K562 (cell line): ENCODE measurements around the gene CARM1. TPM values are rescaled to one million over a fixed set of nuclear protein-coding genes. Genes with fewer than 3 reads are reported as not detected.

Source experiments
- ATF2 ChIP-seq: sonication (generic); formaldehyde crosslinking; IDR thresholded peaks from 2 replicates; pipeline ENCODE4 v1.8.1; 2022; ENCODE audit warnings: missing genetic modification reagents
- CBX5 ChIP-seq: IDR thresholded peaks from 2 replicates; pipeline ENCODE4 v1.6.1; 2014; ENCODE audit warnings: low read depth, borderline replicate concordance
- HEY1 ChIP-seq: fragments of 250-450 bp; sonication (Bioruptor Pico); IDR thresholded peaks from 2 replicates; pipeline ENCODE4 v1.5.0; 2020; ENCODE audit warnings: mild to moderate bottlenecking, moderate library complexity, borderline replicate concordance
- NR3C1 ChIP-seq: sonication (generic); formaldehyde crosslinking; IDR thresholded peaks from 2 replicates; pipeline ENCODE4 v1.8.1; 2022; ENCODE audit warnings: missing genetic modification reagents
- PML ChIP-seq: IDR thresholded peaks from 2 replicates; pipeline ENCODE4 v1.6.1; 2012; ENCODE audit warnings: low read length, inconsistent platforms
- RBBP5 ChIP-seq: fragments of 200-600 bp; sonication (generic); IDR thresholded peaks from 2 replicates; pipeline ENCODE4 v1.6.1; 2012; ENCODE audit warnings: borderline replicate concordance, mild to moderate bottlenecking, low read length, control low read depth, inconsistent platforms; ENCODE audit not compliant: insufficient read depth, poor library complexity, severe bottlenecking
- RFX1 ChIP-seq: fragments of 450-650 bp; IDR thresholded peaks from 2 replicates; pipeline ENCODE4 v1.6.1; 2016; ENCODE audit warnings: mild to moderate bottlenecking, moderate library complexity
- STAT5A ChIP-seq: IDR thresholded peaks from 2 replicates; pipeline ENCODE4 v1.6.1; 2012; ENCODE audit warnings: low read length, inconsistent platforms, borderline replicate concordance
- ZBTB49 ChIP-seq: sonication (generic); formaldehyde crosslinking; IDR thresholded peaks from 2 replicates; pipeline ENCODE4 v1.8.0; 2022; ENCODE audit warnings: missing genetic modification reagents, mild to moderate bottlenecking, borderline replicate concordance
- ZNF175 ChIP-seq: fragments of 200-800 bp; sonication (Bioruptor generic); IDR thresholded peaks from 2 replicates; pipeline ENCODE4 v1.6.1; 2016; ENCODE audit warnings: low read depth, mild to moderate bottlenecking, missing genetic modification characterization, missing compliant biosample characterization
- ZNF324 ChIP-seq: fragments of 250-450 bp; sonication (Bioruptor Pico); IDR thresholded peaks from 2 replicates; pipeline ENCODE4 v1.4.0; 2020; ENCODE audit warnings: mild to moderate bottlenecking
- ZNF583 ChIP-seq: fragments of 250-450 bp; sonication (Bioruptor Pico); IDR thresholded peaks from 2 replicates; pipeline ENCODE4 v1.4.0; 2020
- polyA plus RNA-seq, 8 experiments: library from polyadenylated mRNA; depleted of rRNA in 4 of 8; stranded (reverse) in 5 of 8; unstranded in 3 of 8; fragments of >200 nt; fragmentation: Nextera tagmentation in 2 of 8; fragmentation: Illumina TruSeq in 1 of 8; extraction: Ambion mirVana in 2 of 8; extraction: Trizol in 1 of 8; gene quantifications; 2 replicates each; pipeline versions ENCODE4 v1.2.1 to v1.2.3, GENCODE V29; 2011 to 2014; ENCODE audit warnings: inconsistent platforms in 1 of 8, missing spikeins in 1 of 8
- total RNA-seq, 7 experiments: library from RNA; depleted of rRNA in 6 of 7; stranded (reverse); fragments of >200 nt in 6 of 7; fragmentation: Illumina TruSeq in 2 of 7; extraction: Trizol in 2 of 7; gene quantifications; 2 replicates each; pipeline versions ENCODE4 v1.2.1 to v1.2.3, GENCODE V29; 2011 to 2021; ENCODE audit warnings: low replicate concordance in 1 of 7
- TF ChIP-seq, protein P1 (sequence below): fragments of 200-800 bp; sonication (Bioruptor generic); IDR thresholded peaks from 2 replicates; pipeline ENCODE4 v1.6.1; 2016; ENCODE audit warnings: missing genetic modification characterization, missing compliant biosample characterization
- TF ChIP-seq, protein P2 (sequence below): fragments of 450-650 bp; formaldehyde crosslinking; IDR thresholded peaks from 2 replicates; pipeline ENCODE4 v1.4.0; 2022; ENCODE audit warnings: mild to moderate bottlenecking, moderate library complexity

Gene CARM1
- total and polyA plus RNA-seq, 9 of the 15 experiments (the other 6 are each of a cell fraction or from before 2014, with no cell fraction given): 0.36 to 86.0 (median 29.7) TPM

DNA sequence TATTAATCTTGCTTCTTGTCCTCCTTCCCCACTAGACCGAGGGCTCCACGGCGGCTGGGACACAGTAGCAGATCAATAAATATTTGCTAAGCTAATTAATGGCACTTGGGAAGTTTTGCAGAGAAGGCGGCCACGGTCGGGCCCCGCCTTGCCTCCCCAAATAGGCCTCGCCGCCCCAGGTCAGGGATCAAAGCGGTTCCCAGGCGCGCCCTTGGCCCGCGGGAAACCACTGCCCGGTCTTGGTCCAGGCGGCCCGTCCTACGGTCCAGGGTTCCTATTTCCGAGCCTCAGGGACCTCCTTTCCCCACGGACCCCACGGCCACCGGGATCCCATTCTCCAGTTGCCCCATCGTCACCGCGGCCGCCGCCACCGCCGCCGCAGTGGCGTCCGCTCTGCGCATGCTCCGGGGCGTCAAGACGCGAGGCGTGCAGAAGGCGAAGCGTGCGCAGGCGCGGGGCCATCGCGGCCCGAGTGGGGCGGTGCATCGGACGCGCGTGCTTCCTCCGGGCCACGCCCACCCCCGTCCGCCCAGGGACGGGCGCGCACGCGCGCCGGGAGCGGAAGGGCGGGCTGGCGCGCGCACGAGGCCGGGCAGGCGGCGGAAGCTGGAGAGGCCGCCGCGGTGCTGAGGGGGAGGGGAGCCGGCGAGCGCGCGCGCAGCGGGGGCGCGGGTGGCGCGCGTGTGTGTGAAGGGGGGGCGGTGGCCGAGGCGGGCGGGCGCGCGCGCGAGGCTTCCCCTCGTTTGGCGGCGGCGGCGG lies 89.1 kb downstream of the CARM1 start, which contains the start of gene SMARCA4 (continued):
- TF ChIP-seq ZBTB49 (CRISPR knock-in tag): no peak
- peak; percentile 30; the same call in 1 of the 2 replicates for TF ChIP-seq PML
- TF ChIP-seq, protein P1, sequence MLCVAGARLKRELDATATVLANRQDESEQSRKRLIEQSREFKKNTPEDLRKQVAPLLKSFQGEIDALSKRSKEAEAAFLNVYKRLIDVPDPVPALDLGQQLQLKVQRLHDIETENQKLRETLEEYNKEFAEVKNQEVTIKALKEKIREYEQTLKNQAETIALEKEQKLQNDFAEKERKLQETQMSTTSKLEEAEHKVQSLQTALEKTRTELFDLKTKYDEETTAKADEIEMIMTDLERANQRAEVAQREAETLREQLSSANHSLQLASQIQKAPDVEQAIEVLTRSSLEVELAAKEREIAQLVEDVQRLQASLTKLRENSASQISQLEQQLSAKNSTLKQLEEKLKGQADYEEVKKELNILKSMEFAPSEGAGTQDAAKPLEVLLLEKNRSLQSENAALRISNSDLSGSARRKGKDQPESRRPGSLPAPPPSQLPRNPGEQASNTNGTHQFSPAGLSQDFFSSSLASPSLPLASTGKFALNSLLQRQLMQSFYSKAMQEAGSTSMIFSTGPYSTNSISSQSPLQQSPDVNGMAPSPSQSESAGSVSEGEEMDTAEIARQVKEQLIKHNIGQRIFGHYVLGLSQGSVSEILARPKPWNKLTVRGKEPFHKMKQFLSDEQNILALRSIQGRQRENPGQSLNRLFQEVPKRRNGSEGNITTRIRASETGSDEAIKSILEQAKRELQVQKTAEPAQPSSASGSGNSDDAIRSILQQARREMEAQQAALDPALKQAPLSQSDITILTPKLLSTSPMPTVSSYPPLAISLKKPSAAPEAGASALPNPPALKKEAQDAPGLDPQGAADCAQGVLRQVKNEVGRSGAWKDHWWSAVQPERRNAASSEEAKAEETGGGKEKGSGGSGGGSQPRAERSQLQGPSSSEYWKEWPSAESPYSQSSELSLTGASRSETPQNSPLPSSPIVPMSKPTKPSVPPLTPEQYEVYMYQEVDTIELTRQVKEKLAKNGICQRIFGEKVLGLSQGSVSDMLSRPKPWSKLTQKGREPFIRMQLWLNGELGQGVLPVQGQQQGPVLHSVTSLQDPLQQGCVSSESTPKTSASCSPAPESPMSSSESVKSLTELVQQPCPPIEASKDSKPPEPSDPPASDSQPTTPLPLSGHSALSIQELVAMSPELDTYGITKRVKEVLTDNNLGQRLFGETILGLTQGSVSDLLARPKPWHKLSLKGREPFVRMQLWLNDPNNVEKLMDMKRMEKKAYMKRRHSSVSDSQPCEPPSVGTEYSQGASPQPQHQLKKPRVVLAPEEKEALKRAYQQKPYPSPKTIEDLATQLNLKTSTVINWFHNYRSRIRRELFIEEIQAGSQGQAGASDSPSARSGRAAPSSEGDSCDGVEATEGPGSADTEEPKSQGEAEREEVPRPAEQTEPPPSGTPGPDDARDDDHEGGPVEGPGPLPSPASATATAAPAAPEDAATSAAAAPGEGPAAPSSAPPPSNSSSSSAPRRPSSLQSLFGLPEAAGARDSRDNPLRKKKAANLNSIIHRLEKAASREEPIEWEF (CRISPR knock-in tag): peak; percentile 90; the same call in 1 of the 2 replicates
- 0 out of 2 replicates have a peak, but pooled peaks have one; percentile 55 for TF ChIP-seq ZNF583 (CRISPR knock-in tag)
- TF ChIP-seq ZNF175 (CRISPR knock-in tag): peak; percentile 98
- TF ChIP-seq ATF2 (CRISPR knock-in tag): no peak; the same call in 1 of the 2 replicates
- TF ChIP-seq, protein P2, sequence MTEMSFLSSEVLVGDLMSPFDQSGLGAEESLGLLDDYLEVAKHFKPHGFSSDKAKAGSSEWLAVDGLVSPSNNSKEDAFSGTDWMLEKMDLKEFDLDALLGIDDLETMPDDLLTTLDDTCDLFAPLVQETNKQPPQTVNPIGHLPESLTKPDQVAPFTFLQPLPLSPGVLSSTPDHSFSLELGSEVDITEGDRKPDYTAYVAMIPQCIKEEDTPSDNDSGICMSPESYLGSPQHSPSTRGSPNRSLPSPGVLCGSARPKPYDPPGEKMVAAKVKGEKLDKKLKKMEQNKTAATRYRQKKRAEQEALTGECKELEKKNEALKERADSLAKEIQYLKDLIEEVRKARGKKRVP (CRISPR knock-in tag): 0 out of 2 replicates have a peak, but pooled peaks have one; percentile 6
- TF ChIP-seq STAT5A: no peak
- no peak; the same call in 1 of the 2 replicates for TF ChIP-seq NR3C1 (CRISPR knock-in tag)
- TF ChIP-seq ZNF324 (CRISPR knock-in tag): no peak
- peak; percentile 2 for TF ChIP-seq RBBP5
- TF ChIP-seq RFX1: no peak
- no peak for TF ChIP-seq HEY1 (CRISPR knock-in tag)
- no peak for TF ChIP-seq CBX5
